ENCODE results near the gene KIF4B. TPM values are rescaled to one million over a fixed set of nuclear protein-coding genes. Genes with fewer than 3 reads are reported as not detected.
"Not testable (repeated sequence)": the region's sequence is repeated elsewhere in the genome, so short reads cannot be mapped to it uniquely, and the experiment has no call there.

The KIF4B gene
- total RNA-seq, 4 donors from 2014 or later = under 0.01 TPM; not detected in 2

DNA sequence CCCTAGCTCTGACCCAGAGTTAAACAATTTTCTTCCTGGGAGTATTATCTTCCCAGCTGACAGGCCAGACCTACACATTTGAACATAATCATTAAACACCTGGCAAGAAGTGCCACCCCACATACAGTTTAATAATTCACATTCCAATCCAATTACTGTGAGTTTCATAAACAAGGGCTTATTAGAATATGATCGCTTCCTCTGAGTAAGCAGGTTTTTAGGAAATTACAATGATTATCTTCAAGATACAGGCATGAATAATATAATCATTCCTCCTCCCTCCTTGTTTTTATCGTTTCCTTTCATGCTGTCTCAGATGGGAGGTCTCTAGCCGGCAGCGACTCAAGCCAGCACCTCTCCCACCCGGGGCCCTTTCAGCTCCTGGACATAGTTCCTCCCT is 15.8 kb upstream of the KIF4B start:
- Histone ChIP-seq H3K4me1 (no peaks in the 10 kb centered on the region), H3K36me3 (no peaks in the 10 kb centered on the region), H3K27me3 (no peaks in the 10 kb centered on the region), H3K4me3 (no peak overlapping the region), H3K9me3 (no peaks in the 10 kb centered on the region), H3K27ac (replicated peaks in 1 of 4) (no peak overlapping the region)
- DNase-seq (ENCODE audit: extremely low spot score) = no peak
- intact Hi-C loops (cut with DNase I) = no loop called here
- TF ChIP-seq EP300 (IDR thresholded peaks at IDR 0.05) (no peak), POLR2A (IDR thresholded peaks at IDR 0.05; ENCODE audit: low read depth) (no peak), POLR2AphosphoS5 (IDR thresholded peaks at IDR 0.05) (no peak)
- TF ChIP-seq, protein P1, sequence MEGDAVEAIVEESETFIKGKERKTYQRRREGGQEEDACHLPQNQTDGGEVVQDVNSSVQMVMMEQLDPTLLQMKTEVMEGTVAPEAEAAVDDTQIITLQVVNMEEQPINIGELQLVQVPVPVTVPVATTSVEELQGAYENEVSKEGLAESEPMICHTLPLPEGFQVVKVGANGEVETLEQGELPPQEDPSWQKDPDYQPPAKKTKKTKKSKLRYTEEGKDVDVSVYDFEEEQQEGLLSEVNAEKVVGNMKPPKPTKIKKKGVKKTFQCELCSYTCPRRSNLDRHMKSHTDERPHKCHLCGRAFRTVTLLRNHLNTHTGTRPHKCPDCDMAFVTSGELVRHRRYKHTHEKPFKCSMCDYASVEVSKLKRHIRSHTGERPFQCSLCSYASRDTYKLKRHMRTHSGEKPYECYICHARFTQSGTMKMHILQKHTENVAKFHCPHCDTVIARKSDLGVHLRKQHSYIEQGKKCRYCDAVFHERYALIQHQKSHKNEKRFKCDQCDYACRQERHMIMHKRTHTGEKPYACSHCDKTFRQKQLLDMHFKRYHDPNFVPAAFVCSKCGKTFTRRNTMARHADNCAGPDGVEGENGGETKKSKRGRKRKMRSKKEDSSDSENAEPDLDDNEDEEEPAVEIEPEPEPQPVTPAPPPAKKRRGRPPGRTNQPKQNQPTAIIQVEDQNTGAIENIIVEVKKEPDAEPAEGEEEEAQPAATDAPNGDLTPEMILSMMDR (IDR thresholded peaks at IDR 0.05) = no peak
- WGBS = 56% methylated on average over 5 of the region's 5 CpGs

DNA sequence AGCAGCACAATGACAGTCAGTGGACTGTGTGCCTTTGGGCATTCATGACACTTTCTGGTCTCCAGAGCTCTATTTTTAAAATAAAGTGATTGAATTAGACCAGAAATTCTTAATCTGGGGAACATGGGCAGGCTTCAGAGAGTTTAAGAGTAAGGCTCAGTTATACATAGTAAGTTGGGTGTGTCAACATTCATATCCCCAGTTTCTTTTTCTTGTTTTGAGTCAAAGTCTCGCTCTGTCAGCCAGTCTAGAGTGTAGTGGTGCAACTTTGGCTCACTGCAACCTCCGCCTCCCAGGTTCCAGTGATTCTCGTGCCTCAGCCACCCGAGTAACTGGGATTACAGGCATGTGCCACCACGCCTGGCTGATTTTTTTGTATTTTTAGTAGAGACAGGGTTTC is 13.7 kb upstream of the KIF4B start:
- WGBS = 98% methylated on average over 5 of the region's 5 CpGs
- DNase-seq (ENCODE audit: extremely low spot score) = no peak
- Histone ChIP-seq H3K9me3 (no peaks in the 10 kb centered on the region), H3K27me3 (no peaks in the 10 kb centered on the region), H3K27ac (replicated peaks in 1 of 4) (no peak overlapping the region), H3K36me3 (no peaks in the 10 kb centered on the region), H3K4me3 (no peak overlapping the region), H3K4me1 (no peaks in the 10 kb centered on the region)
- TF ChIP-seq POLR2A (IDR thresholded peaks at IDR 0.05; ENCODE audit: low read depth) = no peak
- no peak for TF ChIP-seq EP300 (IDR thresholded peaks at IDR 0.05)
- TF ChIP-seq, protein P1 (IDR thresholded peaks at IDR 0.05) = no peak
- TF ChIP-seq POLR2AphosphoS5 (IDR thresholded peaks at IDR 0.05) = no peak
- intact Hi-C loops (cut with DNase I) = no loop called here

DNA sequence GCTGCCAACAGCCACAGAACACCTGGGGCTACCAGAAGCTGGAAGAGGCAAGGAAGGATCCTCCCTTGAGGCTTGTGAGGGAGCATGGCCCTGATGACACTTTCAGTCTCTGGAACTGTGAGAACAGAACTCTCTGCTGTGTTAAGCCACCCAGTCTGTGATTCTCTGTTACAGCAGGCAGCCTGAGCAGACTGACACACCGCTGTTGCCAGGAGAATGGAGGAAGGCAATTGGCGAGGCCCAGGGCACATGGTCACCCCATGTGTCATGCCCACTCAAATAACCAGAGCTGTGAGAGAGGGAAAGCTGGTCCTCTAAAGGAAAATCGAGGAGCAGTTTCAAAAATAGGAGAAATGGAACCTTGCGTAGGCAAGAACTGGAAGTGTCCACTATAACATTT is 12.0 kb upstream of the KIF4B start:
- no peak for DNase-seq (ENCODE audit: extremely low spot score)
- TF ChIP-seq EP300 (IDR thresholded peaks at IDR 0.05) = no peak
- no peak for TF ChIP-seq POLR2AphosphoS5 (IDR thresholded peaks at IDR 0.05)
- TF ChIP-seq, protein P1 (IDR thresholded peaks at IDR 0.05) = no peak
- intact Hi-C loops (cut with DNase I) = no loop called here
- no peak overlapping the region for H3K27ac ChIP-seq (replicated peaks in 1 of 4)
- H3K36me3 ChIP-seq = no peaks in the 10 kb centered on the region
- whole genome bisulfite sequencing = 88% methylated on average over 4 of the region's 4 CpGs
- H3K4me3 ChIP-seq = no peak overlapping the region
- H3K27me3 ChIP-seq = no peaks in the 10 kb centered on the region
- H3K4me1 ChIP-seq = no peaks in the 10 kb centered on the region
- no peaks in the 10 kb centered on the region for H3K9me3 ChIP-seq

DNA sequence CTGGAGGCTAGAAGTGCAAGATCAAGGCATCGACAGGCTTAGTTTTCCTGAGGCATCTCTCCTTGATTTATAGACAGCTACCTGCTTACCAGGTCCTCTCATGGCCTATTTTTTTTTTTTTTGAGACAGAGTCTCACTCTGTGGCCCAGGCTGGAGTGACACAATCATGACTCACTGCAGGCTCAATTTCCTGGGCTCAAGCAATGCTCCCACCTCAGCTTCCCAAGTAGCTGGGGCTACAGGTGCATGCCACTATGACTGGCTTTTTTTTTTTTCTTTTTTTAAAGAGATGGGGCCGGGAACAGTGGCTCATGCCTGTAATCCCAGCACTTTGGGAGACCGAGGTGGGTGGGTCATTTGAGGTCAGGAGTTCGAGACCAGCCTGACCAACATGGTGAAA is 10.8 kb upstream of the KIF4B start:
- H3K27ac ChIP-seq (replicated peaks in 1 of 4); H3K27me3 ChIP-seq; H3K4me3 ChIP-seq; H3K4me1 ChIP-seq; DNase-seq (ENCODE audit: extremely low spot score); H3K36me3 ChIP-seq; H3K9me3 ChIP-seq; intact Hi-C loops (cut with DNase I): not testable (repeated sequence)
- WGBS = 84% methylated on average over 4 of the region's 4 CpGs

DNA sequence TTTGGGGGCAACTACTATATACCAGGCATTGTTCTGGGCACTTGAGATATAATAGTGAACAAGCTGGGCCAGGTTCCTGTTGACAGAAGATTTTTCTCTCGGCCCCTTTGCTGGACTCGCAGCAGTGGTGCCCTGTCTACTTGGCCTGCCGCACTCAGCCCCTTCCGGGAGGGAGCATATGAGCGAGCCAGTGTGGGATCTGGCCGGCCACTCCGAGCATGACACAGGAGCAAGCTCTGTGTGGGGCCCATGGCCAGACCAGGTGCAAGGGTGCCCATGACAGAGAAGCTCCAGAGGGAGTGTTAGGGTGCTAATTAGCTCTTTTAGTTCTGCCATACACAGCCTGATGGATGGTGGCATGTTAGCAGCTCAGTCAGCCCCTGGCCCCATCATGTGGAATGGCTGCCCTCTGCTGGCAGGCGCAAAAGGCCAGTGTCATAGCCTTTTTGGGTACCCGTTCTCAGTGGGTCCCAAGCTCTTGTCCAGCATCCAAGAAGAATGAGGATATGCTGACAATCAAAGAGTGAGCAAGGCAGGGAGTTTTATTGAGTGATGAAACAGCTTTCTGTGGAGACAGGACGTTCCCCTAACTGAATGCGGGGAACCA is 9.3 kb upstream of the KIF4B start:
- 72% methylated on average over 6 of the region's 11 CpGs for WGBS
- no peak for TF ChIP-seq POLR2AphosphoS5 (IDR thresholded peaks at IDR 0.05)
- TF ChIP-seq, protein P1 (IDR thresholded peaks at IDR 0.05) = peak in 1 of 3 experiments; percentile 32
- TF ChIP-seq EP300 (IDR thresholded peaks at IDR 0.05) = no peak
- TF ChIP-seq POLR2A (IDR thresholded peaks at IDR 0.05; ENCODE audit: low read depth) = no peak
- no peaks in the 10 kb centered on the region for H3K27me3 ChIP-seq
- H3K9me3 ChIP-seq = no peaks in the 10 kb centered on the region
- no peaks in the 10 kb centered on the region for H3K4me1 ChIP-seq
- no peak overlapping the region for H3K4me3 ChIP-seq
- intact Hi-C loops (cut with DNase I) = no loop called here
- H3K27ac ChIP-seq (replicated peaks in 1 of 4) = no peak overlapping the region
- H3K36me3 ChIP-seq = no peaks in the 10 kb centered on the region
- DNase-seq (ENCODE audit: extremely low spot score) = no peak

DNA sequence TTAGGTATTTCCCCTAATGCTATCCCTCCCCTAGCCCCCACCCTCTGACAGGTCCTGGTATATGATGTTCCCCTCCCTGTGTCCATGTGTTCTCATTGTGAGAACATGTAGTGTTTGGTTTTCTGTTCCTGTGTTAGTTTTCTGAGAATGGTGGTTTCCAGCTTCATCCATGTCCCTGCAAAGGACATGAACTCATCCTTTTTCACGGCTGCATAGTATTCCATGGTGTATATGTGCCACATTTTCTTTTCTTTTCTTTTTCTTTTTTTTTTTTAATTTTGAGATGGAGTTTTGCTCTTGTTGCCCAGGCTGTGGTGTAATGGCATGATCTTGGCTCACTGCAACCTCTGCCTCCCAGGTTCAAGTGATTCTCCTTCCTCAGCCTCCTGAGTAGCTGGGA is 7.3 kb upstream of the KIF4B start:
- intact Hi-C loops (cut with DNase I); H3K9me3 ChIP-seq; H3K27ac ChIP-seq (replicated peaks in 1 of 4); H3K36me3 ChIP-seq; H3K27me3 ChIP-seq; H3K4me3 ChIP-seq; DNase-seq (ENCODE audit: extremely low spot score); H3K4me1 ChIP-seq: not testable (repeated sequence)
- WGBS = 96% methylated on average over 1 of the region's 1 CpG

Measured in esophagus muscularis mucosa (tissue), 4 donors.